HEK293T (cell line): Measurements from ENCODE around the gene RBBP8NL.

Source experiments
- CTCF ChIA-PET: fragments of 350-600 bp; formaldehyde crosslinking; extraction: SDS; loops from one replicate; lab custom pipeline; 2021; ENCODE audit warnings: antibody characterized with exemption, inconsistent platforms; lab: Yijun Ruan, JAX
- POLR2A ChIA-PET: fragments of 350-600 bp; formaldehyde crosslinking; extraction: SDS; loops from one replicate; lab custom pipeline; 2020; ENCODE audit warnings: antibody characterized with exemption, inconsistent platforms; lab: Yijun Ruan, JAX
- DNase-seq: peaks from one replicate; pipeline ENCODE4 v3.0.0; 2012; ENCODE audit warnings: mixed read lengths; ENCODE audit errors: extremely low spot score
- ARNT ChIP-seq: fragments of 450-650 bp; IDR thresholded peaks from 2 replicates; pipeline ENCODE4 v1.6.1; 2017; ENCODE audit warnings: mild to moderate bottlenecking
- CTBP1 ChIP-seq: fragments of 450-650 bp; IDR thresholded peaks from 2 replicates; pipeline ENCODE4 v1.6.1; 2016; ENCODE audit warnings: borderline replicate concordance
- FOXA1 ChIP-seq: fragments of 450-650 bp; IDR thresholded peaks from 2 replicates; pipeline ENCODE4 v1.6.1; 2016; ENCODE audit warnings: mild to moderate bottlenecking
- FOXK2 ChIP-seq: fragments of 450-650 bp; IDR thresholded peaks from 2 replicates; pipeline ENCODE4 v1.6.1; 2016; ENCODE audit warnings: mild to moderate bottlenecking
- FOXM1 ChIP-seq: fragments of 450-650 bp; IDR thresholded peaks from 2 replicates; pipeline ENCODE4 v1.6.1; 2017; ENCODE audit warnings: mild to moderate bottlenecking, borderline replicate concordance
- HDGF ChIP-seq: fragments of 450-650 bp; IDR thresholded peaks from 2 replicates; pipeline ENCODE4 v1.6.1; 2017; ENCODE audit warnings: antibody characterized with exemption, borderline replicate concordance
- NFRKB ChIP-seq: fragments of 450-650 bp; IDR thresholded peaks from 2 replicates; pipeline ENCODE4 v1.6.1; 2016; ENCODE audit warnings: mild to moderate bottlenecking, moderate library complexity
- SP1 ChIP-seq: fragments of 450-650 bp; IDR thresholded peaks from 2 replicates; pipeline ENCODE4 v1.6.1; 2017
- SUZ12 ChIP-seq: fragments of 450-650 bp; IDR thresholded peaks from 2 replicates; pipeline ENCODE4 v1.6.1; 2016; ENCODE audit warnings: mild to moderate bottlenecking
- TARDBP ChIP-seq: fragments of 450-650 bp; IDR thresholded peaks from 2 replicates; pipeline ENCODE4 v1.6.1; 2016
- ZNF384 ChIP-seq: fragments of 450-650 bp; IDR thresholded peaks from 2 replicates; pipeline ENCODE4 v1.6.1; 2016

The RBBP8NL gene

GRCh38 chr20:62361799-62362589 is 65.3 kb downstream of the RBBP8NL start:
- POLR2A ChIA-PET: no interaction called here
- CTCF ChIA-PET: interaction anchor here (1.1 kb wide), 1 partner anchor 20 kb away, joined by 4 read pairs; no protein-coding TSS in a partner anchor
- DNase-seq: no peak
- TF ChIP-seq ZNF384 (no peak), FOXK2 (no peak), SP1 (no peak), SUZ12 (no peak), NFRKB (no peak), HDGF (no peak), ARNT (no peak), FOXM1 (no peak), CTBP1 (no peak), TARDBP (no peak), FOXA1 (no peak)

GRCh38 chr20:62360854-62361798 is 66.2 kb downstream of the RBBP8NL start:
- CTCF ChIA-PET: no interaction called here

More at GRCh38 chr20:62360854-62361798, 66.2 kb downstream of the RBBP8NL start:
- DNase-seq: no peak
- TF ChIP-seq TARDBP: no peak
- POLR2A ChIA-PET: no interaction called here
